CD4-positive, alpha-beta T cell treated with Interleukin-6 for 4 hours (primary cell): Measurements from ENCODE around the gene KLC4.
"Not testable (repeated sequence)": the region's sequence is repeated elsewhere in the genome, so short reads cannot be mapped to it uniquely, and the experiment has no call there.

ENCODE experiments used
- DNase-seq: peaks from one replicate; pipeline ENCODE4 v3.0.0-alpha.2; 2020; ENCODE audit warnings: mixed read lengths

KLC4 gene

GRCh38 chr6:43037197-43037596 lies 22.2 kb upstream of the KLC4 start:
- DNase-seq: no peak

- no peak for DNase-seq
These were observed 21.7 kb upstream of the KLC4 start for GRCh38 chr6:43037706-43038105.

GRCh38 chr6:43038727-43039126 lies 20.7 kb upstream of the KLC4 start:
- DNase-seq: no peak

- no peak for DNase-seq
These were observed 18.7 kb upstream of the KLC4 start for GRCh38 chr6:43040542-43041257.

GRCh38 chr6:43041475-43041874 lies 18.0 kb upstream of the KLC4 start:
- DNase-seq: not testable (repeated sequence)

- DNase-seq: no peak
These were observed 16.1 kb upstream of the KLC4 start for GRCh38 chr6:43043310-43043709.

- no peak for DNase-seq
These were observed 14.0 kb upstream of the KLC4 start for GRCh38 chr6:43045371-43045930.

GRCh38 chr6:43047998-43048397 lies 11.4 kb upstream of the KLC4 start:
- no peak for DNase-seq

- no peak for DNase-seq
These were observed 8.4 kb upstream of the KLC4 start for GRCh38 chr6:43050981-43051380.

- no peak for DNase-seq
These were observed 7.1 kb upstream of the KLC4 start for GRCh38 chr6:43052225-43052841.

GRCh38 chr6:43052842-43053544 lies 6.4 kb upstream of the KLC4 start:
- no peak for DNase-seq

- peak; percentile 94 for DNase-seq
These were observed 5.8 kb upstream of the KLC4 start, which contains the start of gene CUL7 for GRCh38 chr6:43053545-43054205. TSS of gene CUL7 (minus strand) at chr6:43053851. CDS start at chr6:43052788, 1,063 bp downstream.

GRCh38 chr6:43054206-43054943 lies 5.1 kb upstream of the KLC4 start:
- DNase-seq: no peak

- DNase-seq: no peak
These were observed 3.5 kb upstream of the KLC4 start for GRCh38 chr6:43055966-43056365.

- no peak for DNase-seq
These were observed 900 bp upstream of the KLC4 start for GRCh38 chr6:43058531-43058930.

GRCh38 chr6:43060034-43060754 lies 763 bp downstream of the KLC4 start:
- DNase-seq: no peak

- DNase-seq: no peak
These were observed 1.6 kb downstream of the KLC4 start for GRCh38 chr6:43060755-43061633.

- no peak for DNase-seq
These were observed 2.4 kb downstream of the KLC4 start for GRCh38 chr6:43061861-43062260.

- no peak for DNase-seq
These were observed 3.4 kb downstream of the KLC4 start for GRCh38 chr6:43062818-43063217.

GRCh38 chr6:43070028-43070632 lies 10.7 kb downstream of the KLC4 start:
- no peak for DNase-seq
